Endothelial cell of umbilical vein (primary cell): ENCODE data around the gene NKIRAS1. TPM values are rescaled to one million over a fixed set of nuclear protein-coding genes. Genes with fewer than 3 reads are reported as not detected.
"Not testable (repeated sequence)": the region's sequence is repeated elsewhere in the genome, so short reads cannot be mapped to it uniquely, and the experiment has no call there.

Experiments
- BruUV-seq: library from RNA; stranded (reverse); fragments of 400-500 nt; replicated peaks from 2 replicates; lab custom pipeline; 2021; lab: Mats Ljungman, UMichigan
- CTCF ChIA-PET: fragments of 300-600, 350-600 bp; sonication (Branson Sonifier 250); formaldehyde crosslinking; loops from one replicate; lab custom pipeline; 2021; ENCODE audit warnings: antibody characterized with exemption, inconsistent platforms; lab: Charles Lee
- POLR2A ChIA-PET: fragments of 300-600, 350-600 bp; sonication (Branson Sonifier 250); formaldehyde crosslinking; loops from one replicate; lab custom pipeline; 2021; ENCODE audit warnings: antibody characterized with exemption, inconsistent platforms; lab: Charles Lee
- DNase-seq: peaks from one replicate; pipeline ENCODE4 v3.0.0-alpha.2; 2011; ENCODE audit warnings: low read depth, low spot score
- FAIRE-seq: peaks from 2 replicates; lab custom pipeline; 2011; peaks lifted over from hg19 to GRCh38; lab: Jason Lieb, UNC
- H2AFZ ChIP-seq: 2 replicates; pipeline ENCODE4 v1.6.0; 2012; ENCODE audit warnings: low read depth, low read length, control low read depth, inconsistent platforms
- H3K27ac ChIP-seq: 2 replicates; pipeline ENCODE4 v1.5.1; 2011; ENCODE audit warnings: low read depth, mild to moderate bottlenecking, control low read depth, low read length, moderate library complexity; ENCODE audit not compliant: insufficient read depth
- H3K27me3 ChIP-seq, 2 experiments: 2 replicates each; pipeline versions ENCODE4 v1.6.0 to v1.6.1; 2011; ENCODE audit warnings: low read length in 2 of 2, mixed read lengths in 1 of 2; ENCODE audit not compliant: control insufficient read depth in 2 of 2, insufficient read depth in 2 of 2
- H3K36me3 ChIP-seq, 2 experiments: 2 replicates in 1 of 2; 3 replicates in 1 of 2; pipeline ENCODE4 v1.5.1; 2011; ENCODE audit warnings: low read length in 2 of 2, mild to moderate bottlenecking in 1 of 2, moderate library complexity in 1 of 2; ENCODE audit not compliant: control insufficient read depth in 2 of 2, insufficient read depth in 2 of 2; ENCODE audit errors: extremely low read depth in 1 of 2
- H3K4me1 ChIP-seq: 3 replicates; pipeline ENCODE4 v1.5.1; 2011; ENCODE audit warnings: mild to moderate bottlenecking, low read length; ENCODE audit not compliant: control insufficient read depth, insufficient read depth; ENCODE audit errors: extremely low read depth
- H3K4me2 ChIP-seq: 2 replicates; pipeline ENCODE4 v1.6.1; 2011; ENCODE audit warnings: low read length, control low read depth, mixed read lengths; ENCODE audit not compliant: insufficient read depth
- H3K4me3 ChIP-seq, 3 experiments: fragments of 200-600 bp in 1 of 3; sonication (generic), shearing (Covaris generic) in 1 of 3; replicated peaks in 1 of 3; 2 replicates each; pipeline ENCODE4 v1.5.1; 2011 to 2016; ENCODE audit warnings: control low read depth in 3 of 3, low read length in 3 of 3, mild to moderate bottlenecking in 2 of 3, inconsistent platforms in 1 of 3, low read depth in 1 of 3, moderate library complexity in 1 of 3; ENCODE audit not compliant: insufficient read depth in 1 of 3
- H3K79me2 ChIP-seq: 2 replicates; pipeline ENCODE4 v1.6.0; 2012; ENCODE audit warnings: low read length, inconsistent platforms; ENCODE audit not compliant: control insufficient read depth, insufficient read depth
- H3K9ac ChIP-seq: replicated peaks from 2 replicates; pipeline ENCODE3; 2011; ENCODE audit warnings: low read length, control low read depth; ENCODE audit not compliant: insufficient read depth; ENCODE audit errors: extremely low read depth
- H3K9me1 ChIP-seq: replicated peaks from 3 replicates; pipeline ENCODE4 v1.6.0; 2011; ENCODE audit warnings: mild to moderate bottlenecking, low read length; ENCODE audit not compliant: control insufficient read depth, insufficient read depth; ENCODE audit errors: extremely low read depth
- H3K9me3 ChIP-seq: replicated peaks from 2 replicates; pipeline ENCODE4 v1.5.1; 2012; ENCODE audit warnings: low read length, inconsistent platforms; ENCODE audit not compliant: control insufficient read depth, insufficient read depth
- H4K20me1 ChIP-seq: replicated peaks from 2 replicates; pipeline ENCODE3; 2011; ENCODE audit warnings: mild to moderate bottlenecking, low read length; ENCODE audit not compliant: control insufficient read depth, insufficient read depth; ENCODE audit errors: extremely low read depth
- EZH2 ChIP-seq: IDR thresholded peaks from 2 replicates; pipeline ENCODE4 v1.6.1; 2012; ENCODE audit warnings: borderline replicate concordance, low read depth, mild to moderate bottlenecking, moderate library complexity, low read length, inconsistent platforms; ENCODE audit not compliant: severe bottlenecking
- GATA2 ChIP-seq: IDR thresholded peaks from 2 replicates; pipeline ENCODE4 v1.7.0; 2011; ENCODE audit warnings: low read depth, mild to moderate bottlenecking, moderate library complexity, mixed read lengths, low read length; ENCODE audit not compliant: insufficient read length, insufficient read depth
- POLR2A ChIP-seq: IDR thresholded peaks from 2 replicates; pipeline ENCODE4 v1.6.1; 2012; ENCODE audit warnings: low read depth, mild to moderate bottlenecking, control low read depth, low read length
- dilution Hi-C: fragments of 300-500 bp; cut with MboI; formaldehyde crosslinking; loops from one replicate; pipeline ENCODE4 v1.15.0; 2019; ENCODE audit warnings: low sequenced_read_pairs; ENCODE audit not compliant: extremely low pct_ligation_motif_present
- intact Hi-C: fragments of 100-400 bp; cut with micrococcal nuclease; formaldehyde crosslinking; loops from one replicate; pipeline ENCODE4 v1.10.0; 2022
- polyA plus RNA-seq, 4 experiments: library from polyadenylated mRNA; depleted of rRNA in 3 of 4; stranded (reverse) in 3 of 4; unstranded in 1 of 4; fragments of >200 nt; gene quantifications; 2 replicates each; pipeline versions ENCODE4 v1.2.1 to v1.2.3, GENCODE V29; 2011 to 2012; ENCODE audit warnings: missing spikeins in 1 of 4
- total RNA-seq: library from RNA; stranded (reverse); gene quantifications from 2 replicates; pipeline ENCODE4 v1.2.3, GENCODE V29; 2021
- TF ChIP-seq, protein P1 (sequence below): IDR thresholded peaks from 2 replicates; pipeline ENCODE4 v1.6.1; 2011; ENCODE audit not compliant: insufficient read depth, insufficient read length

NKIRAS1 gene
- total and polyA plus RNA-seq, 2 donors (not counting 3 experiments of a cell fraction or from before 2014, with no cell fraction given): 2.2 to 2.9 TPM

GRCh38 chr3:23882487-23882918 is 34.3 kb downstream of the NKIRAS1 start:
- H3K27ac ChIP-seq: no peak overlapping the region
- H2AFZ ChIP-seq: no peak overlapping the region

DNA sequence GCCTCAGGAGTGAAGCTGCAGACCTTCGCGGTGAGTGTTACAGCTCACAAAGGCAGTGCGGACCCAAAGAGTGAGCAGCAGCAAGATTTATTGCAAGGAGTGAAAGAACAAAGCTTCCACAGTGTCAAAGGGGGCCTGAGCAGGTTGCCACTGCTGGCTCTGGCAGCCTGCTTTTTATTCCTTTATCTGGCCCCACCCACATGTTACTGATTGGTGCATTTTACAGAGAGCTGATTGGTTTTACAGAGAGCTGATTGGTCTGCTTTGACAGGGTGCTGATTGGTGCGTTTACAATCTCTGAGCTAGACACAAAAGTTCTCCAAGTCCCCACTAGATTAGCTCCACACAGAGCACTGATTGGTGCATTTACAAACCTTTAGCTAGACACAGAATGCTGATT is 34.8 kb downstream of the NKIRAS1 start:
- H3K9me3 ChIP-seq, H2AFZ ChIP-seq, DNase-seq, H3K36me3 ChIP-seq, intact Hi-C loops, H3K4me3 ChIP-seq, BruUV-seq, dilution Hi-C loops, POLR2A ChIA-PET, H3K4me2 ChIP-seq, H3K27ac ChIP-seq, H3K9ac ChIP-seq, H3K9me1 ChIP-seq, FAIRE-seq, H3K27me3 ChIP-seq: not testable (repeated sequence)
- Histone ChIP-seq H4K20me1 (peaks cover 10% of the 10 kb centered on the region), H3K79me2 (peaks cover 16% of the 10 kb centered on the region), H3K4me1 (peaks cover 19% of the 10 kb centered on the region)
- CTCF ChIA-PET: interaction anchor here (0.9 to 2.0 kb wide), 5 partner anchors 10 to 48 kb away, joined by 3 to 5 read pairs (median 3); no protein-coding TSS in a partner anchor

More at GRCh38 chr3:23882487-23882918, 34.3 kb downstream of the NKIRAS1 start:
- TF ChIP-seq, protein P1, sequence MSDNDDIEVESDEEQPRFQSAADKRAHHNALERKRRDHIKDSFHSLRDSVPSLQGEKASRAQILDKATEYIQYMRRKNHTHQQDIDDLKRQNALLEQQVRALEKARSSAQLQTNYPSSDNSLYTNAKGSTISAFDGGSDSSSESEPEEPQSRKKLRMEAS: no peak
- TF ChIP-seq GATA2 (no peak), EZH2 (no peak), POLR2A (no peak)
- Histone ChIP-seq H3K4me3 (no peak overlapping the region), H3K9me3 (no peaks in the 10 kb centered on the region), H3K4me2 (no peak overlapping the region), H3K4me1 (peaks cover 14% of the 10 kb centered on the region), H3K9ac (no peak overlapping the region), H3K27me3 (no peaks in the 10 kb centered on the region), H4K20me1 (peaks cover 10% of the 10 kb centered on the region), H3K79me2 (peaks cover 15% of the 10 kb centered on the region), H3K9me1 (no peaks in the 10 kb centered on the region), H3K36me3 (peaks cover 0 to 2% of the 10 kb centered on the region in 2 experiments)
- DNase-seq (no peak), FAIRE-seq (no peak)
- ChIA-PET CTCF (interaction anchor here (0.9 to 2.0 kb wide), 3 partner anchors 10 to 48 kb away, joined by 3 to 5 read pairs (median 3); no protein-coding TSS in a partner anchor), POLR2A (interaction anchor here (1.6 kb wide), 1 partner anchor 35 kb away, joined by 5 read pairs; the partner anchor contains the start of genes NKIRAS1 and RPL15)
- intact Hi-C loops: no loop called here
- dilution Hi-C loops: no loop called here
- BruUV-seq: no TSS peak
